HG02678 (cell line): ENCODE measurements around the gene ARL8A.
"Not testable (repeated sequence)": the region's sequence is repeated elsewhere in the genome, so short reads cannot be mapped to it uniquely, and the experiment has no call there.

Experiments
- ATAC-seq: cut with Tn5 transposase; IDR thresholded peaks from one replicate; pipeline ENCODE4 v1.9.1; 2021; ENCODE audit warnings: mild to moderate bottlenecking, moderate library complexity; ENCODE audit not compliant: unreplicated experiment

The ARL8A gene

GRCh38 chr1:202159534-202160371, 15.2 kb upstream of the ARL8A start:
- ATAC-seq: peak; percentile 25

GRCh38 chr1:202158810-202159533, 14.4 kb upstream of the ARL8A start:
- no peak for ATAC-seq

GRCh38 chr1:202157945-202158344, 13.4 kb upstream of the ARL8A start:
- ATAC-seq: no peak

GRCh38 chr1:202156590-202156989, 12.1 kb upstream of the ARL8A start:
- ATAC-seq: no peak

- no peak for ATAC-seq
These were observed 11.0 kb upstream of the ARL8A start for GRCh38 chr1:202155478-202156021.

GRCh38 chr1:202154766-202155477, 10.4 kb upstream of the ARL8A start:
- ATAC-seq: no peak

GRCh38 chr1:202154148-202154765, 9.7 kb upstream of the ARL8A start:
- no peak for ATAC-seq

GRCh38 chr1:202153284-202153683, 8.7 kb upstream of the ARL8A start:
- ATAC-seq: no peak

- ATAC-seq: no peak
These were observed 7.9 kb upstream of the ARL8A start for GRCh38 chr1:202152399-202152798.

- no peak for ATAC-seq
These were observed 6.5 kb upstream of the ARL8A start for GRCh38 chr1:202151045-202151444.

- ATAC-seq: no peak
These were observed 6.1 kb upstream of the ARL8A start for GRCh38 chr1:202150602-202151001.

- ATAC-seq: no peak
These were observed 5.7 kb upstream of the ARL8A start for GRCh38 chr1:202150187-202150586.

GRCh38 chr1:202149566-202149965, 5.0 kb upstream of the ARL8A start:
- no peak for ATAC-seq

GRCh38 chr1:202148391-202148790, 3.9 kb upstream of the ARL8A start:
- no peak for ATAC-seq

- ATAC-seq: no peak
These were observed 2.5 kb upstream of the ARL8A start for GRCh38 chr1:202146993-202147392.

- no peak for ATAC-seq
These were observed 1.7 kb upstream of the ARL8A start for GRCh38 chr1:202146279-202146678.

GRCh38 chr1:202145744-202146140, 1.2 kb upstream of the ARL8A start:
- ATAC-seq: not testable (repeated sequence)

- no peak for ATAC-seq
These were observed 669 bp upstream of the ARL8A start for GRCh38 chr1:202145068-202145743.

- peak; percentile 40 for ATAC-seq
These were observed 652 bp downstream of the ARL8A start for GRCh38 chr1:202143768-202144401.
